Measurements from ENCODE around the gene GRIK4.

Gene GRIK4

DNA sequence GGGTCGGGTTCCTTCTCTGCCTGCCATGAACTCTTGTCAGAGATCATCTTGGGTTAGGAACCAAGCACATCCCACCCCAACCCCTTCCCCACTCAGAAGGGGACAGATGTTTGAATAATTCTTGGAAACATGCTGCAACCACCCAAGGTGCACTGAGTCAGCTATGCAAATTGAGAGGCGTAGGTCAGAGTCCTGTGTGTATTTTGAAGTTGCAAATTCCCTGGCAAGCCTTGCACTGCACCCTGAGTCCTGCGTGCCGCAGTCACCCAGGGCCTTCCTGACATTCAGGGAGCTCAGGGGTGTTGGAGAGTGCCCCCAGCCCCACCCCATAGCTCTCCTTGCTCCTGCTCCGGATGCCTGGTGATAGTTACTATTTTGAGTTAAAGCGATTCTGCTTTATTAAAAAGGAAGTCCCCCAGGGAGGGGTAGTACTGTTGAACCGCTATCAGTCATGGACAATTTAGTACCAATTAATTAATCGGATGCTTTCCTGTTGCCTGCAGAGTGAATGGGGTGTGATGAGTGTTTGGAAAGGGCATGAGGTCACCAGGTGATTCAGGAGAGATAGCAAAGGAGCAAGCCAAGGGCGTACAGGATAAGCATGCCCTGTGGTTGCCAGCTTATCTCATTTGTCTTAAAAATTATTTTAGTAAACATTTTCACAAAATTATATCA is 123.7 kb downstream of the GRIK4 start:
- DNase-seq (ENCODE audit: low spot score), result no peak
- TF ChIP-seq, protein P1, sequence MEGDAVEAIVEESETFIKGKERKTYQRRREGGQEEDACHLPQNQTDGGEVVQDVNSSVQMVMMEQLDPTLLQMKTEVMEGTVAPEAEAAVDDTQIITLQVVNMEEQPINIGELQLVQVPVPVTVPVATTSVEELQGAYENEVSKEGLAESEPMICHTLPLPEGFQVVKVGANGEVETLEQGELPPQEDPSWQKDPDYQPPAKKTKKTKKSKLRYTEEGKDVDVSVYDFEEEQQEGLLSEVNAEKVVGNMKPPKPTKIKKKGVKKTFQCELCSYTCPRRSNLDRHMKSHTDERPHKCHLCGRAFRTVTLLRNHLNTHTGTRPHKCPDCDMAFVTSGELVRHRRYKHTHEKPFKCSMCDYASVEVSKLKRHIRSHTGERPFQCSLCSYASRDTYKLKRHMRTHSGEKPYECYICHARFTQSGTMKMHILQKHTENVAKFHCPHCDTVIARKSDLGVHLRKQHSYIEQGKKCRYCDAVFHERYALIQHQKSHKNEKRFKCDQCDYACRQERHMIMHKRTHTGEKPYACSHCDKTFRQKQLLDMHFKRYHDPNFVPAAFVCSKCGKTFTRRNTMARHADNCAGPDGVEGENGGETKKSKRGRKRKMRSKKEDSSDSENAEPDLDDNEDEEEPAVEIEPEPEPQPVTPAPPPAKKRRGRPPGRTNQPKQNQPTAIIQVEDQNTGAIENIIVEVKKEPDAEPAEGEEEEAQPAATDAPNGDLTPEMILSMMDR (IDR thresholded peaks at IDR 0.05; ENCODE audit: borderline replicate concordance, control extremely low read depth, extremely low read depth, insufficient read depth, missing control alignments), result no peak
- in situ Hi-C loops (cut with MboI; ENCODE audit: low sequenced_read_pairs, unreplicated experiment), result no loop called here

DNA sequence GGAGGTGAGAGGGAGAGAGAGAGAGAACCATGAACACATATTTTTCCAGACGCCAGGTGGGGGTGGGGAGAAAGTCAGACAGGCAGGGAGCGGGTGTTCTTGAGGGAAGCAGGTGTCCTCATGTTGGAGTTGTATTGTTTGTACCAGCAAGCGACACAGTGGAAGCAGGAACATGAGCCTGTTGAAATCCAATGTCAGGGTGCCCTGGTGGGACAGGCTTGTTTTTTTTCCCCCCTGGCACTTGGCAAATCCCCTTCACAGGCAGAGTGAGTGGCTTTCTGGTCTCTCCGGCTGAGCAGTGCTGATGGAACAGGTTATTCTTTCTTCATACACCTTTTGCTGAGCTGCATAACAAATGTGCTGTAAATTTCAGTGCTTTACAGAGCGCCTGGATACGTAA is 125.6 kb downstream of the GRIK4 start:
- no peak for DNase-seq (ENCODE audit: low spot score)
- in situ Hi-C loops (cut with MboI; ENCODE audit: low sequenced_read_pairs, unreplicated experiment), result no loop called here
- TF ChIP-seq, protein P1 (IDR thresholded peaks at IDR 0.05; ENCODE audit: borderline replicate concordance, control extremely low read depth, extremely low read depth, insufficient read depth, missing control alignments), result no peak

DNA sequence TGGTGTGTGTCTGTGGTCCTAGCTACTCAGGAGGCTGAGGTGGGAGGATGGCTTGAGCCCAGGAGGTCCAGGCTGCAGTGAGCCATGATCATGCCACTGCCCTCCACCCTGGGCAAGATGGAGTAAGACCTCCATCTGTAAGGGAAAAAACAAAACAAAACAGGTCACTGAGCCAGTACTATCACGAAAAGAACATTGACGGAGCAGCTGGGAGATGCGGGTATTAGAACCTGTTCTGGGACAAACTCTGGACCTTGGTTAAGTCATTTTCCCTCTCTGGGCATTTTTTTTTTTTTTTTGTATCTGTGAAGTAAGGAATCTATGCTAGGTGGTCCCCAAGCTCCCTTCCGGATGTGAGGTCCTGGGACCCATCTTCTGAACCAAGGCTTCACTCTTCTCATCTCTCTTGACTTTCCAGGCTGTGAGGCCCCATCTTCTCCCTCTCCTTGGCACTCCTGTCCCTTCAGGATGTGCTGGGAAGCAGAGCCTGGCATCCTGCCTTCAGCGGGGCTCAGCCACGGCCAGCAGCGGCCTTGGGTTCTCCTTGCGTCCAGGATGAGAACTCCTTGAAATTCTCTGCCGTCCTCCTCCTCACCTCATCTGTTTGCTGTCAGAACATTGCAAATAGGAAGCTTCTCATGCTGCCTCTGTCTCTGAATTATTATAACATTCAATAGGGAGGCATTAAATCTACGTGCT is 130.8 kb downstream of the GRIK4 start:
- in situ Hi-C loops (cut with MboI; ENCODE audit: low sequenced_read_pairs, unreplicated experiment), result no loop called here
- TF ChIP-seq, protein P1 (IDR thresholded peaks at IDR 0.05; ENCODE audit: borderline replicate concordance, control extremely low read depth, extremely low read depth, insufficient read depth, missing control alignments), result no peak
- no peak for DNase-seq (ENCODE audit: low spot score)

DNA sequence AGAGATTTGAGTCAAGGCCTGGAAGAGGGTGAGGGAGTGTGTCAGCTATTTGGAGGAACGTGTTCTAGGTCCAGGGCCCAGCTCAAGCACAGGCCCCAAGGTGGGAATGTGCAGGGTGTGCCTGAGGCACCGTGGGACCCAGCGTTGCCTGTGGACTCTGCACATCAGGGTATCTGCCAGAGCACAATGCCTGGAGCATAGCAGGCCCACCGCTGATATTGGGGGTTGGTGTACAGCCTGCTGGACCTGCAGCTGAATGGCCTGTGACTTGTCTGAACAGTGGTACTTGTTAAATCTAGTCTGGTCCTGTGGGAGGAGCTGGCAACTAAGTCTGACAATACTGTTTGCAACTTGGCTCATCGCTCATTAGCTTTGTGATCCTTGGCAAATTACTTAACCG is 131.7 kb downstream of the GRIK4 start:
- TF ChIP-seq, protein P1 (IDR thresholded peaks at IDR 0.05; ENCODE audit: borderline replicate concordance, control extremely low read depth, extremely low read depth, insufficient read depth, missing control alignments), result no peak
- no peak for DNase-seq (ENCODE audit: low spot score)
- in situ Hi-C loops (cut with MboI; ENCODE audit: low sequenced_read_pairs, unreplicated experiment), result no loop called here

DNA sequence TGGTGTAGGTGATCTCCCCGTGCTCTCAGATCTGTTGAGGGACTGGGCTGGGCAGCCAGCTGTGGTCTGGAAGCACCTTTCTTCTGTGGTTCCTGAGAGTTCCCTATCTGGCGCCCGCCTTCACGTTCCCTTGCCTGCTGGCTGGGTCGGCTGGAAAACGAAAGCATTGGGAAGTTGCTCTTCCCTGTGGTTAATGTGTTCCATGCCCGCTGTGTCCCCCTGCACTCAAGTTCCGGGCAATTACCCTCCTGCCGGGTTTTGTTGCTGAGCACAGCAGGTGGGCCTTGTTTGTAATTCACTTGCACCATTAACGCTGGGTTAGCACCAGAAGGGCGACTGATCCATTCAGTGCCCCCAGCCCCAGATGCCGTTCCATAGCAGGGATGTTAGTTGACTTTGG is 134.1 kb downstream of the GRIK4 start:
- TF ChIP-seq, protein P1 (IDR thresholded peaks at IDR 0.05; ENCODE audit: borderline replicate concordance, control extremely low read depth, extremely low read depth, insufficient read depth, missing control alignments), result no peak
- in situ Hi-C loops (cut with MboI; ENCODE audit: low sequenced_read_pairs, unreplicated experiment), result no loop called here
- DNase-seq (ENCODE audit: low spot score), result no peak

DNA sequence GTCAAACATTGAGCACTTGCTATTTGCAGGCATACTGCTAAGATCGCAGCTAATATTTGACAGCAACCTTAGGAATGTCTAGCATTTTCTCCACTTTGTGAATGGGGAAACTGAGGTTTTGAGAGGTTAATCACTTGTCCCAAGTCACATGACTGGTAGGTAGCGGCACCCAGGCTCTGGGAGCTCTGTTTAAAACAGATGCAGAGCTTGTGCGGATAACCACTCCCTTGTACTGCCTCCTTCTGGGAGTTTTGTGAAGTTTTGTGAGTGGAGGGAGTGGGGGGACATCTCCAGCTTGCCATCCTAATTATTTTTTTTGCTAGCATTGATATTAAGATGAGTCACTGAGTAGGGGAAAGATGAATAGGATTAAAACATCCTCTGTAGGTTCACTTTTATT is 134.7 kb downstream of the GRIK4 start:
- in situ Hi-C loops (cut with MboI; ENCODE audit: low sequenced_read_pairs, unreplicated experiment), result no loop called here

More for the DNA sequence above, 134.7 kb downstream of the GRIK4 start:
- TF ChIP-seq, protein P1 (IDR thresholded peaks at IDR 0.05; ENCODE audit: borderline replicate concordance, control extremely low read depth, extremely low read depth, insufficient read depth, missing control alignments), result no peak
- DNase-seq (ENCODE audit: low spot score), result no peak

Data from GM13976 (cell line).